ENCODE data around the gene GNAT2.

The GNAT2 gene

DNA sequence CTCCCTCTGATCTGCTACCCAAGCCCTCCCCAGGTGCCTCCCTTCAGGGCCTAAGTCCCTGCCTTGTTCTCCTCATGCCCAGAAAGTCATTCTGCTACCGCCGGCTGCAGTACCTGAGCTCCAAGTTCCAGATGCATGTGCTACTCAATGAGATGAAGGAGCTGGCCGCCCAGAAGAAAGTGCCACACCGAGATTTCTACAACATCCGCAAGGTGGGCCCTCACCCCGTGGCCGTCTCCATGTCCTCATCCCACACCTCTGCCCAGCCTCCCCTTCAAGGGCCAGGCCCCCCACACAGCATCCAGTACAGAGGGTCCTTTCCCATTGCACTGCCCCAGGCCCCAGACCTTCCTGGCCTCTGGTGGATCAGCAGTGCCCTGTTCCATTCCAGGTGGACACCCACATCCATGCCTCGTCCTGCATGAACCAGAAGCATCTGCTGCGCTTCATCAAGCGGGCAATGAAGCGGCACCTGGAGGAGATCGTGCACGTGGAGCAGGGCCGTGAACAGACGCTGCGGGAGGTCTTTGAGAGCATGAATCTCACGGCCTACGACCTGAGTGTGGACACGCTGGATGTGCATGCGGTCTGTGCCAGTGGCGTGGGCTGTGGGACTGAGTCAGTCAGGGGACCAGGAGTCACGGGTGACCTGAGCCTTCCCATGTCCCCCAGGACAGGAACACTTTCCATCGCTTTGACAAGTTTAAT lies 8.4 kb upstream of the GNAT2 start:
- Histone ChIP-seq H3K4me3 (ENCODE audit: low read depth, low read length) (no peak overlapping the region), H3K36me3 (peaks cover 70% of the 10 kb centered on the region)

DNA sequence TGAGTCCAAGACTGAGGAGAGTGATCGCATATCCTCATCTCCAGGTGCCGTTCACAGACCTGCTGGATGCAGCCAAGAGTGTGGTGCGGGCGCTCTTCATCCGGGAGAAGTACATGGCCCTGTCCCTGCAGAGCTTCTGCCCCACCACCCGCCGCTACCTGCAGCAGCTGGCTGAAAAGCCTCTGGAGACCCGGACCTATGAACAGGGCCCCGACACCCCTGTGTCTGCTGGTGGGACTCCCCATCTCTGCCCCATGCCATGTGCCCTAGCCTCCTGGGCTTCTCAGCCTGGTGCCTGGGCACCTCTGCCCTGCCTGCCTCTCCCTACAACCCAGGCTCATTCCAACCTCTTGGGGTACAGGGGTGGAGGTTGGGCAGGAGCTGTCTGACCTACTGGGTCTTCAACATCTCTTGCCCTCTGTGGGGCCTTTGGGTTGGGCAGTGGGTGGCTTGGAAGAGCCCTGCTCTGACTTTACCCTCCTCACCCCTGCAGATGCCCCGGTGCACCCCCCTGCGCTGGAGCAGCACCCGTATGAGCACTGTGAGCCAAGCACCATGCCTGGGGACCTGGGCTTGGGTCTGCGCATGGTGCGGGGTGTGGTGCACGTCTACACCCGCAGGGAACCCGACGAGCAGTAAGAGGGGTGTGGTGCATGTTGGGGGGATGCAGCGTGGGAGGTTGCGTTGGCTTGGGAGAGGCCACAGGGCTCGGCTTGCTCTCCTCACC lies 7.4 kb upstream of the GNAT2 start:
- Histone ChIP-seq H3K27ac (no peak overlapping the region), H3K36me3 (peaks cover 73% of the 10 kb centered on the region), H3K27me3 (ENCODE audit: insufficient read depth, low read depth, severe bottlenecking) (no peaks in the 10 kb centered on the region), H3K4me3 (ENCODE audit: low read depth, low read length) (no peak overlapping the region), H3K9me3 (ENCODE audit: severe bottlenecking) (no peaks in the 10 kb centered on the region)
- no peak for DNase-seq
- TF ChIP-seq, protein P1, sequence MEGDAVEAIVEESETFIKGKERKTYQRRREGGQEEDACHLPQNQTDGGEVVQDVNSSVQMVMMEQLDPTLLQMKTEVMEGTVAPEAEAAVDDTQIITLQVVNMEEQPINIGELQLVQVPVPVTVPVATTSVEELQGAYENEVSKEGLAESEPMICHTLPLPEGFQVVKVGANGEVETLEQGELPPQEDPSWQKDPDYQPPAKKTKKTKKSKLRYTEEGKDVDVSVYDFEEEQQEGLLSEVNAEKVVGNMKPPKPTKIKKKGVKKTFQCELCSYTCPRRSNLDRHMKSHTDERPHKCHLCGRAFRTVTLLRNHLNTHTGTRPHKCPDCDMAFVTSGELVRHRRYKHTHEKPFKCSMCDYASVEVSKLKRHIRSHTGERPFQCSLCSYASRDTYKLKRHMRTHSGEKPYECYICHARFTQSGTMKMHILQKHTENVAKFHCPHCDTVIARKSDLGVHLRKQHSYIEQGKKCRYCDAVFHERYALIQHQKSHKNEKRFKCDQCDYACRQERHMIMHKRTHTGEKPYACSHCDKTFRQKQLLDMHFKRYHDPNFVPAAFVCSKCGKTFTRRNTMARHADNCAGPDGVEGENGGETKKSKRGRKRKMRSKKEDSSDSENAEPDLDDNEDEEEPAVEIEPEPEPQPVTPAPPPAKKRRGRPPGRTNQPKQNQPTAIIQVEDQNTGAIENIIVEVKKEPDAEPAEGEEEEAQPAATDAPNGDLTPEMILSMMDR (IDR thresholded peaks at IDR 0.05; ENCODE audit: low read depth, low read length) = no peak

More for the DNA sequence above, 8.4 kb upstream of the GNAT2 start:
- H3K27ac ChIP-seq = no peak overlapping the region; the same call in 1 of the 2 replicates
- TF ChIP-seq, protein P1 (IDR thresholded peaks at IDR 0.05; ENCODE audit: low read depth, low read length) = no peak
- DNase-seq = no peak
- no peaks in the 10 kb centered on the region for H3K27me3 ChIP-seq (ENCODE audit: insufficient read depth, low read depth, severe bottlenecking)
- no peaks in the 10 kb centered on the region for H3K9me3 ChIP-seq (ENCODE audit: severe bottlenecking)

DNA sequence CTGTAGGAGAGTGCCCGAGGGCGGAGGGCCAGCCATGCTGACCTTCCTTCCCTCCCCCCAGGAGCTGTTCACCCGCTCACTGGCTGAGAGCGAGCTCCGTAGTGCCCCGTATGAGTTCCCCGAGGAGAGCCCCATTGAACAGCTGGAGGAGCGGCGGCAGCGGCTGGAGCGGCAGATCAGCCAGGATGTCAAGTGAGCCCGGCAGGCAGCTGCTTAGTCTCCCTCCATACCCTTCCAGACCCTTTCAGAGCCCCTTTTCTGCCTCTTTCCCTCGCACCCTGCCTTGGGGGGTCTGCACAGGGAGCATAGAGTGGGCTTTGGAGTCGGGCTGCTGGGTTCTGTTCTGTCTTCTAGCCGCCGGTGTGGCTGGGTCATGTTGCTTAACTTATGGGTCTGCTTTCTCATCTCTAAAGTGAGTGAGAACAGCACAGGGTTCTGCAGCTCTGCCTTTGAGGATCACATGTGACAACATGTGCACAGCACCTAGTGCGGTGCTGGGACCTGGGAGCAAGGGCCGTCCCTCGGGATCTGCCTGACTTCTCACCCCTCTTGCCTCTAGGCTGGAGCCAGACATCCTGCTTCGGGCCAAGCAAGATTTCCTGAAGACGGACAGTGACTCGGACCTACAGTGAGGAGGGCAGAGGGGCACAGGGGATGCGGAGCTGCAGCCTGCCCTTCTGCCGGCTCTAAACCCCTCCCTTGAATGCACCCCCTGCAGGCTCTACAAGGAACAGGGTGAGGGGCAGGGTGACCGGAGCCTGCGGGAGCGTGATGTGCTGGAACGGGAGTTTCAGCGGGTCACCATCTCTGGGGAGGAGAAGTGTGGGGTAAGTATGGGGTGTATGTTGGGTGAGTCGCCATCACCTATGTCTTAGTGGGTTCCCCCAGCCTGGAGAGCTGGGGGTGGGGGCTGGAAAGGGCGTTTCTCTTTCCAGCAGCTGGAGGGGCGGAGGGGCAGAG lies 6.5 kb upstream of the GNAT2 start:
- Histone ChIP-seq H3K4me3 (ENCODE audit: low read depth, low read length) (no peak overlapping the region), H3K27ac (no peak overlapping the region), H3K9me3 (ENCODE audit: severe bottlenecking) (no peaks in the 10 kb centered on the region), H3K36me3 (peaks cover 66% of the 10 kb centered on the region), H3K27me3 (ENCODE audit: insufficient read depth, low read depth, severe bottlenecking) (no peaks in the 10 kb centered on the region)
- no peak for DNase-seq
- TF ChIP-seq, protein P1 (IDR thresholded peaks at IDR 0.05; ENCODE audit: low read depth, low read length) = 0 out of 2 replicates have a peak, but pooled peaks have one; percentile 4

DNA sequence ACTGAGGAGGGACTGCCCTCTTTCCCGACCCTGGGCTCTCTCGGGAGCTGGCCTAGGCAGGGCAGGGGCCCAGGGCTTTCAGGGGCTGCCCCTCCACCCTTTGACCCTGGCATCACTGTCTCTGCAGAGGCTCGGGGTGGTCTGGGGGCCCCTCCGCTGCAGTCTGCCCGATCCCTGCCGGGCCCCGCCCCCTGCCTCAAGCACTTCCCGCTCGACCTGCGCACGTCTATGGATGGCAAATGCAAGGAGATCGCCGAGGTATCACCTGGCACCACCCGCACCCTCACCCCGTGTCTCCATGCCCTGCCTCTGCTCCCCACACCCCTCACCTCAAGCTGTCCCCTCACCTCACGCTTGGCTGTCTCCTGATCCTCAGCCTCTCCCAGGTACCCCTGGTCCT lies 5.8 kb upstream of the GNAT2 start:
- TF ChIP-seq, protein P1 (IDR thresholded peaks at IDR 0.05; ENCODE audit: low read depth, low read length) = no peak
- no peak for DNase-seq
- H3K36me3 ChIP-seq = peaks cover 63% of the 10 kb centered on the region
- H3K27ac ChIP-seq = no peak overlapping the region
- no peaks in the 10 kb centered on the region for H3K9me3 ChIP-seq (ENCODE audit: severe bottlenecking)
- no peaks in the 10 kb centered on the region for H3K27me3 ChIP-seq (ENCODE audit: insufficient read depth, low read depth, severe bottlenecking)
- no peak overlapping the region for H3K4me3 ChIP-seq (ENCODE audit: low read depth, low read length)

DNA sequence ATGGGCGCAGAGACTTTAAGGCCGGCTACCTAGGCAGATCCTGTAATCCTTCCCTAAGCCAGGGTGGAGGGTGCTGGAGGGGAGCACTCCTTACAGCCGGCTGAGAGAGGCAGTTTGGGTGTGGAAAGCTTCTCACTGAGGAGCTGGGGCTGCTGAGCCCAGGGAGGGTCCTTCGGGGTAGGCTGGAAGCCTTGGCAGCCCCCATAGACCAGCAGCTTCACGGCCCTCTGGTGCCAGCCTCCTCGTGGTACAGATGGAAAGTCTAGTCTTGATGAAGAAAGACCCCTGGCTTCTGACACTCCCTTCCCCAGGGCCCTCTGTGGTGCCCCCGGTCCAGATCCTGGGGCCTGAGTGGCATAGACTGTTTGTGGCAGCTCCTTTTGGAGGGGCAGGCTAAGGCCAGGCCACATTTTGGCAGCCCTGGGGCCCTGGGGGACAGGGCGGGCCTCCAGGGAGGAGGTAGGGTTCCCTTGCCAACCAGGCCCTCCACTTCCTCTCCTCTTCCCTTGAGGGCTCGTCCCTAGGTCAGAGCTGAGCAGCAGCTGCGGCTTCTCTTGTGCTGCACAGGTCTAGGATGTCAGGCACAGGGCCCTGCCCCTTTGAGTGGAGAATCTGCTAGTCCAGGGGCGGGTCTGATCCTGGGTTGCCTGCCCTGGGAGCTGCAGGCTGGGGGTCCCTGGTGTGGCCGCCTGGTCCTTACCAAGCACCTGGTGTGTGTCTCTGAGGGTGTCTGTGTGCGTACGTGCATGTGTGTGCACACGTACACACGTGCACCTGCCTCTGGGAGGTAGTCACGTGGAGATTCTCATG lies 5.0 kb upstream of the GNAT2 start:
- DNase-seq = peak; percentile 60
- peaks cover 55% of the 10 kb centered on the region for H3K36me3 ChIP-seq
- H3K27ac ChIP-seq = peak overlapping the region; percentile 65
- no peak overlapping the region for H3K4me3 ChIP-seq (ENCODE audit: low read depth, low read length)
- TF ChIP-seq, protein P1 (IDR thresholded peaks at IDR 0.05; ENCODE audit: low read depth, low read length) = no peak
- no peaks in the 10 kb centered on the region for H3K9me3 ChIP-seq (ENCODE audit: severe bottlenecking)
- no peaks in the 10 kb centered on the region for H3K27me3 ChIP-seq (ENCODE audit: insufficient read depth, low read depth, severe bottlenecking)

All from WERI-Rb-1 (cell line).